ENCODE results near the gene NLGN1.

Gene NLGN1

GRCh38 chr3:174268061-174268460 is 870.5 kb downstream of the NLGN1 start:
- no peak for TF ChIP-seq CTCF (IDR thresholded peaks at IDR 0.05)
- H3K27ac ChIP-seq = no peak overlapping the region
- H3K36me3 ChIP-seq = no peaks in the 10 kb centered on the region
- H3K27me3 ChIP-seq = no peaks in the 10 kb centered on the region
- H3K9me3 ChIP-seq = no peaks in the 10 kb centered on the region
- H3K4me1 ChIP-seq (ENCODE audit: control insufficient read depth in 1 of 2, insufficient read depth in 1 of 2, low read depth in 1 of 2, low read length in 1 of 2) = no peaks in the 10 kb centered on the region
- H3K4me3 ChIP-seq (ENCODE audit: low read depth in 1 of 2, low read length in 1 of 2) = no peak overlapping the region

- no peak overlapping the region for H3K27ac ChIP-seq
- H3K36me3 ChIP-seq = no peaks in the 10 kb centered on the region
- no peak for TF ChIP-seq CTCF (IDR thresholded peaks at IDR 0.05)
- H3K27me3 ChIP-seq = no peaks in the 10 kb centered on the region
- no peaks in the 10 kb centered on the region for H3K9me3 ChIP-seq
- no peak overlapping the region for H3K4me3 ChIP-seq (ENCODE audit: low read depth in 1 of 2, low read length in 1 of 2)
- H3K4me1 ChIP-seq (ENCODE audit: control insufficient read depth in 1 of 2, insufficient read depth in 1 of 2, low read depth in 1 of 2, low read length in 1 of 2) = no peaks in the 10 kb centered on the region
These were observed 871.0 kb downstream of the NLGN1 start for GRCh38 chr3:174268586-174268985.

GRCh38 chr3:174270841-174271240 is 873.3 kb downstream of the NLGN1 start:
- Histone ChIP-seq H3K27me3 (no peaks in the 10 kb centered on the region), H3K27ac (no peak overlapping the region), H3K4me3 (ENCODE audit: low read depth in 1 of 2, low read length in 1 of 2) (no peak overlapping the region), H3K9me3 (no peaks in the 10 kb centered on the region), H3K4me1 (ENCODE audit: control insufficient read depth in 1 of 2, insufficient read depth in 1 of 2, low read depth in 1 of 2, low read length in 1 of 2) (no peaks in the 10 kb centered on the region), H3K36me3 (no peaks in the 10 kb centered on the region)
- no peak for TF ChIP-seq CTCF (IDR thresholded peaks at IDR 0.05)

GRCh38 chr3:174275336-174275735 is 877.8 kb downstream of the NLGN1 start:
- H3K27me3 ChIP-seq = no peaks in the 10 kb centered on the region
- no peak overlapping the region for H3K27ac ChIP-seq
- no peaks in the 10 kb centered on the region for H3K36me3 ChIP-seq
- no peaks in the 10 kb centered on the region for H3K4me1 ChIP-seq (ENCODE audit: control insufficient read depth in 1 of 2, insufficient read depth in 1 of 2, low read depth in 1 of 2, low read length in 1 of 2)
- no peak for TF ChIP-seq CTCF (IDR thresholded peaks at IDR 0.05)
- H3K9me3 ChIP-seq = no peaks in the 10 kb centered on the region
- no peak overlapping the region for H3K4me3 ChIP-seq (ENCODE audit: low read depth in 1 of 2, low read length in 1 of 2)

GRCh38 chr3:174276826-174277225 is 879.3 kb downstream of the NLGN1 start:
- TF ChIP-seq CTCF (IDR thresholded peaks at IDR 0.05) = no peak
- no peaks in the 10 kb centered on the region for H3K4me1 ChIP-seq (ENCODE audit: control insufficient read depth in 1 of 2, insufficient read depth in 1 of 2, low read depth in 1 of 2, low read length in 1 of 2)
- no peak overlapping the region for H3K4me3 ChIP-seq (ENCODE audit: low read depth in 1 of 2, low read length in 1 of 2)
- no peaks in the 10 kb centered on the region for H3K27me3 ChIP-seq
- H3K36me3 ChIP-seq = no peaks in the 10 kb centered on the region
- H3K27ac ChIP-seq = no peak overlapping the region
- H3K9me3 ChIP-seq = no peaks in the 10 kb centered on the region

GRCh38 chr3:174278094-174278493 is 880.5 kb downstream of the NLGN1 start:
- H3K4me3 ChIP-seq (ENCODE audit: low read depth in 1 of 2, low read length in 1 of 2) = no peak overlapping the region
- no peaks in the 10 kb centered on the region for H3K36me3 ChIP-seq
- TF ChIP-seq CTCF (IDR thresholded peaks at IDR 0.05) = no peak
- H3K9me3 ChIP-seq = no peaks in the 10 kb centered on the region
- no peaks in the 10 kb centered on the region for H3K4me1 ChIP-seq (ENCODE audit: control insufficient read depth in 1 of 2, insufficient read depth in 1 of 2, low read depth in 1 of 2, low read length in 1 of 2)
- H3K27ac ChIP-seq = no peak overlapping the region
- H3K27me3 ChIP-seq = no peaks in the 10 kb centered on the region
